ENCODE data around the gene SLC24A3.

DNA sequence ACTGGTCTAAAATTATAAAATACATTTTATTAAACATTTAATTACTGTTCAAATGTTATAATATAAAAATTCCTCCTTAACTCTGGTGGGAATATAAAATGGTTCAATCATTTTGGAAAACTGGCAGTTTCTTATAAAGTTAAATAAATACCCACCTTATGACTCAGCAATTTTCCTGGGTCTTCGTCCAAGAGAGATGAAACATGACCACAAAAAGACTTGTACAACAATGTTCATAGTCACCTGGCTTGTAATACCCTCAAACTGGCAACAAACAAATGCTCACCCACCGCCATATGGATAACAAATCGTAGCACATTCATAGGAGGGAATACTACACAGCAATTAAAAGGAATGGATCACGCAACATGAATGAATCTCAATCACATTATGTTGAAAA lies 479.7 kb downstream of the SLC24A3 start:
- TF ChIP-seq CTCF (IDR thresholded peaks at IDR 0.05): no peak
- TF ChIP-seq POLR2A (IDR thresholded peaks at IDR 0.05): no peak

All from heart left ventricle (tissue), 13 donors.